K562 (cell line): ENCODE results near the gene DLAT. TPM values are rescaled to one million over a fixed set of nuclear protein-coding genes. Genes with fewer than 3 reads are reported as not detected.
A peak's percentile ranks its signal among the peaks of the same experiment; 100 is the strongest.

Experiments
- E2F8 ChIP-seq: fragments of 450-650 bp; IDR thresholded peaks from 2 replicates; pipeline ENCODE4 v1.7.1; 2018; ENCODE audit warnings: mild to moderate bottlenecking, low read depth; ENCODE audit not compliant: partially characterized antibody
- ETS1 ChIP-seq: conservative IDR thresholded peaks from 2 replicates; pipeline ENCODE4 v1.6.1; 2011; ENCODE audit warnings: low read depth, mild to moderate bottlenecking, low read length; ENCODE audit not compliant: control insufficient read depth
- HDAC3 ChIP-seq: fragments of 450-650 bp; IDR thresholded peaks from 2 replicates; pipeline ENCODE4 v1.6.1; 2018; ENCODE audit warnings: borderline replicate concordance, mild to moderate bottlenecking, moderate library complexity; ENCODE audit not compliant: partially characterized antibody
- HNRNPK ChIP-seq: fragments of 200-400 bp; formaldehyde crosslinking; IDR thresholded peaks from one replicate; pipeline ENCODE4 v1.6.1; 2018; ENCODE audit warnings: mild to moderate bottlenecking, low read depth, low read length; ENCODE audit not compliant: poor library complexity, severe bottlenecking
- MBD1 ChIP-seq: fragments of 250-450 bp; sonication (Bioruptor Pico); IDR thresholded peaks from 2 replicates; pipeline ENCODE4 v1.8.0; 2022; ENCODE audit warnings: inconsistent platforms
- PTRF ChIP-seq: fragments of 450-650 bp; IDR thresholded peaks from 2 replicates; pipeline ENCODE4 v1.6.1; 2016; ENCODE audit warnings: mild to moderate bottlenecking, missing genetic modification characterization, missing compliant biosample characterization
- RUNX1 ChIP-seq: sonication (generic); IDR thresholded peaks from 2 replicates; pipeline ENCODE4 v1.6.1; 2016; ENCODE audit warnings: antibody characterized with exemption, low read depth
- SPI1 ChIP-seq: IDR thresholded peaks from 2 replicates; pipeline ENCODE4 v1.6.1; 2011; ENCODE audit warnings: low read depth, low read length, control low read depth, borderline replicate concordance
- SREBF1 ChIP-seq: fragments of 150-350 bp; IDR thresholded peaks from 2 replicates; pipeline ENCODE4 v1.6.1; 2014; ENCODE audit warnings: antibody characterized with exemption, low read depth, low read length, borderline replicate concordance
- XRCC3 ChIP-seq: fragments of 450-650 bp; IDR thresholded peaks from 2 replicates; pipeline ENCODE4 v1.6.1; 2017; ENCODE audit warnings: mild to moderate bottlenecking, moderate library complexity
- ZFP1 ChIP-seq: fragments of 450-650 bp; formaldehyde crosslinking; IDR thresholded peaks from 2 replicates; pipeline ENCODE4 v1.4.0; 2020; ENCODE audit warnings: mild to moderate bottlenecking, mixed read lengths
- polyA plus RNA-seq, 8 experiments: library from polyadenylated mRNA; depleted of rRNA in 4 of 8; stranded (reverse) in 5 of 8; unstranded in 3 of 8; fragments of >200 nt; fragmentation: Nextera tagmentation in 2 of 8; fragmentation: Illumina TruSeq in 1 of 8; extraction: Ambion mirVana in 2 of 8; extraction: Trizol in 1 of 8; gene quantifications; 2 replicates each; pipeline versions ENCODE4 v1.2.1 to v1.2.3, GENCODE V29; 2011 to 2014; ENCODE audit warnings: inconsistent platforms in 1 of 8, missing spikeins in 1 of 8
- total RNA-seq, 7 experiments: library from RNA; depleted of rRNA in 6 of 7; stranded (reverse); fragments of >200 nt in 6 of 7; fragmentation: Illumina TruSeq in 2 of 7; extraction: Trizol in 2 of 7; gene quantifications; 2 replicates each; pipeline versions ENCODE4 v1.2.1 to v1.2.3, GENCODE V29; 2011 to 2021; ENCODE audit warnings: low replicate concordance in 1 of 7
- TF ChIP-seq, protein P1 (sequence below): fragments of 450-650 bp; IDR thresholded peaks from 2 replicates; pipeline ENCODE4 v1.6.1; 2016; ENCODE audit warnings: low read depth

Gene DLAT
- total and polyA plus RNA-seq, 9 of the 15 experiments (the other 6 are each of a cell fraction or from before 2014, with no cell fraction given), result 41.7 to 152 (median 105) TPM

- TF ChIP-seq, protein P1, sequence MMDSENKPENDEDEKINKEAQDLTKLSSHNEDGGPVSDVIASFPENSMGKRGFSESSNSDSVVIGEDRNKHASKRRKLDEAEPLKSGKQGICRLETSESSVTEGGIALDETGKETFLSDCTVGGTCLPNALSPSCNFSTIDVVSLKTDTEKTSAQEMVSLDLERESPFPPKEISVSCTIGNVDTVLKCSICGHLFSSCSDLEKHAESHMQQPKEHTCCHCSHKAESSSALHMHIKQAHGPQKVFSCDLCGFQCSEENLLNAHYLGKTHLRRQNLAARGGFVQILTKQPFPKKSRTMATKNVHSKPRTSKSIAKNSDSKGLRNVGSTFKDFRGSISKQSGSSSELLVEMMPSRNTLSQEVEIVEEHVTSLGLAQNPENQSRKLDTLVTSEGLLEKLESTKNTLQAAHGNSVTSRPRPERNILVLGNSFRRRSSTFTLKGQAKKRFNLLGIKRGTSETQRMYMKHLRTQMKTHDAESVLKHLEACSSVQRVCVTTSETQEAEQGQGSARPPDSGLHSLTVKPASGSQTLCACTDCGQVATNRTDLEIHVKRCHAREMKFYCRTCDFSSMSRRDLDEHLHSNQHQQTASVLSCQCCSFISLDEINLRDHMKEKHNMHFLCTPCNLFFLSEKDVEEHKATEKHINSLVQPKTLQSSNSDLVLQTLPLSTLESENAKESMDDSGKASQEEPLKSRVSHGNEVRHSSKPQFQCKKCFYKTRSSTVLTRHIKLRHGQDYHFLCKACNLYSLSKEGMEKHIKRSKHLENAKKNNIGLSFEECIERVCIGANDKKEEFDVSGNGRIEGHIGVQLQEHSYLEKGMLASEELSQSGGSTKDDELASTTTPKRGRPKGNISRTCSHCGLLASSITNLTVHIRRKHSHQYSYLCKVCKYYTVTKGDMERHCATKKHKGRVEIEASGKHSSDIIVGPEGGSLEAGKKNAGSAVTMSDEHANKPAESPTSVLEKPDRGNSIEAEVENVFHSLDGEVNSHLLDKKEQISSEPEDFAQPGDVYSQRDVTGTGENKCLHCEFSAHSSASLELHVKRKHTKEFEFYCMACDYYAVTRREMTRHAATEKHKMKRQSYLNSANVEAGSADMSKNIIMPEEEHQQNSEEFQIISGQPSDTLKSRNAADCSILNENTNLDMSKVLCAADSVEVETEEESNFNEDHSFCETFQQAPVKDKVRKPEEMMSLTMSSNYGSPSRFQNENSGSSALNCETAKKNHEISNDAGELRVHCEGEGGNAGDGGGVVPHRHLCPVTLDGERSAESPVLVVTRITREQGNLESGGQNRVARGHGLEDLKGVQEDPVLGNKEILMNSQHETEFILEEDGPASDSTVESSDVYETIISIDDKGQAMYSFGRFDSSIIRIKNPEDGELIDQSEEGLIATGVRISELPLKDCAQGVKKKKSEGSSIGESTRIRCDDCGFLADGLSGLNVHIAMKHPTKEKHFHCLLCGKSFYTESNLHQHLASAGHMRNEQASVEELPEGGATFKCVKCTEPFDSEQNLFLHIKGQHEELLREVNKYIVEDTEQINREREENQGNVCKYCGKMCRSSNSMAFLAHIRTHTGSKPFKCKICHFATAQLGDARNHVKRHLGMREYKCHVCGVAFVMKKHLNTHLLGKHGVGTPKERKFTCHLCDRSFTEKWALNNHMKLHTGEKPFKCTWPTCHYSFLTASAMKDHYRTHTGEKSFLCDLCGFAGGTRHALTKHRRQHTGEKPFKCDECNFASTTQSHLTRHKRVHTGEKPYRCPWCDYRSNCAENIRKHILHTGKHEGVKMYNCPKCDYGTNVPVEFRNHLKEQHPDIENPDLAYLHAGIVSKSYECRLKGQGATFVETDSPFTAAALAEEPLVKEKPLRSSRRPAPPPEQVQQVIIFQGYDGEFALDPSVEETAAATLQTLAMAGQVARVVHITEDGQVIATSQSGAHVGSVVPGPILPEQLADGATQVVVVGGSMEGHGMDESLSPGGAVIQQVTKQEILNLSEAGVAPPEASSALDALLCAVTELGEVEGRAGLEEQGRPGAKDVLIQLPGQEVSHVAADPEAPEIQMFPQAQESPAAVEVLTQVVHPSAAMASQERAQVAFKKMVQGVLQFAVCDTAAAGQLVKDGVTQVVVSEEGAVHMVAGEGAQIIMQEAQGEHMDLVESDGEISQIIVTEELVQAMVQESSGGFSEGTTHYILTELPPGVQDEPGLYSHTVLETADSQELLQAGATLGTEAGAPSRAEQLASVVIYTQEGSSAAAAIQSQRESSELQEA, result no peak
- no peak for TF ChIP-seq SREBF1
- no peak for TF ChIP-seq SPI1
- peak; percentile 92 for TF ChIP-seq E2F8
- TF ChIP-seq HDAC3, result no peak
- TF ChIP-seq MBD1 (CRISPR knock-in tag), result no peak
- TF ChIP-seq ZFP1 (CRISPR knock-in tag), result no peak
- no peak for TF ChIP-seq HNRNPK
- TF ChIP-seq XRCC3, result no peak
- no peak for TF ChIP-seq PTRF
- TF ChIP-seq ETS1, result peak; percentile 31
- no peak for TF ChIP-seq RUNX1
Observed at GRCh38 chr11:112024773-112025678, at the start of gene DLAT (continued).
